Glutamatergic neuron (in vitro differentiated cells): ENCODE results near the gene PLEK. TPM values are rescaled to one million over a fixed set of nuclear protein-coding genes. Genes with fewer than 3 reads are reported as not detected.
"Not testable (repeated sequence)": the region's sequence is repeated elsewhere in the genome, so short reads cannot be mapped to it uniquely, and the experiment has no call there.

Experiments
- DNase-seq: peaks from one replicate; pipeline ENCODE4 v3.0.0; 2022
- H3K27ac Mint-ChIP-seq: one replicate; pipeline ENCODE4 v1.8.0; 2020; ENCODE audit warnings: mild to moderate bottlenecking, mixed read lengths, inconsistent platforms; ENCODE audit not compliant: unreplicated experiment
- H3K27me3 Mint-ChIP-seq: one replicate; pipeline ENCODE4 v1.8.0; 2020; ENCODE audit warnings: mild to moderate bottlenecking, moderate library complexity, mixed read lengths, inconsistent platforms; ENCODE audit not compliant: unreplicated experiment
- H3K36me3 Mint-ChIP-seq: one replicate; pipeline ENCODE4 v1.8.0; 2020; ENCODE audit warnings: mild to moderate bottlenecking, mixed read lengths, inconsistent platforms; ENCODE audit not compliant: unreplicated experiment
- H3K4me1 Mint-ChIP-seq: one replicate; pipeline ENCODE4 v1.8.0; 2020; ENCODE audit warnings: mild to moderate bottlenecking, low read depth, mixed read lengths, inconsistent platforms; ENCODE audit not compliant: unreplicated experiment
- H3K4me3 Mint-ChIP-seq: one replicate; pipeline ENCODE4 v1.8.0; 2020; ENCODE audit warnings: mild to moderate bottlenecking, mixed read lengths, inconsistent platforms; ENCODE audit not compliant: unreplicated experiment
- H3K9me3 Mint-ChIP-seq: one replicate; pipeline ENCODE4 v1.8.0; 2020; ENCODE audit warnings: mild to moderate bottlenecking, moderate library complexity, mixed read lengths, inconsistent platforms; ENCODE audit not compliant: unreplicated experiment
- CTCF ChIP-seq: fragments of 200-600 bp; sonication (generic); IDR thresholded peaks from one replicate; pipeline ENCODE4 v1.5.0; 2021; ENCODE audit not compliant: partially characterized antibody, unreplicated experiment
- total RNA-seq: library from RNA; stranded (reverse); fragmentation: NEBNext Ultra II Directional; extraction: Animal tissue kit (Norgen Biotek cat#: 25700); gene quantifications from one replicate; pipeline ENCODE4 v1.2.1, GENCODE V29; 2021; ENCODE audit not compliant: unreplicated experiment

Gene PLEK
- total RNA-seq, 1 donor from 2014 or later = not detected

- no peak for TF ChIP-seq CTCF
- no peak overlapping the region for H3K27ac Mint-ChIP-seq
- no peaks in the 10 kb centered on the region for H3K27me3 Mint-ChIP-seq
- H3K4me3 Mint-ChIP-seq = no peak overlapping the region
- peaks cover 2% of the 10 kb centered on the region for H3K9me3 Mint-ChIP-seq
- H3K36me3 Mint-ChIP-seq = no peaks in the 10 kb centered on the region
- DNase-seq = no peak
- H3K4me1 Mint-ChIP-seq = no peaks in the 10 kb centered on the region
Observed at GRCh38 chr2:68341583-68341982, 23.5 kb upstream of the PLEK start.

- Mint-ChIP-seq H3K36me3 (no peaks in the 10 kb centered on the region), H3K4me3 (no peak overlapping the region), H3K27me3 (no peaks in the 10 kb centered on the region), H3K4me1 (no peaks in the 10 kb centered on the region), H3K9me3 (peaks cover 2% of the 10 kb centered on the region), H3K27ac (no peak overlapping the region)
- no peak for DNase-seq
- no peak for TF ChIP-seq CTCF
Observed at GRCh38 chr2:68342470-68342869, 22.6 kb upstream of the PLEK start.

GRCh38 chr2:68344031-68344430 lies 21.1 kb upstream of the PLEK start:
- Mint-ChIP-seq H3K27me3 (no peaks in the 10 kb centered on the region), H3K27ac (no peak overlapping the region), H3K9me3 (no peaks in the 10 kb centered on the region), H3K4me3 (no peak overlapping the region), H3K4me1 (no peaks in the 10 kb centered on the region), H3K36me3 (no peaks in the 10 kb centered on the region)
- DNase-seq = no peak
- no peak for TF ChIP-seq CTCF

GRCh38 chr2:68345129-68345875 lies 19.8 kb upstream of the PLEK start:
- H3K27me3 Mint-ChIP-seq = no peaks in the 10 kb centered on the region
- H3K4me1 Mint-ChIP-seq = no peaks in the 10 kb centered on the region
- H3K4me3 Mint-ChIP-seq = no peak overlapping the region
- no peak for TF ChIP-seq CTCF
- no peak overlapping the region for H3K27ac Mint-ChIP-seq
- H3K9me3 Mint-ChIP-seq = no peaks in the 10 kb centered on the region
- H3K36me3 Mint-ChIP-seq = no peaks in the 10 kb centered on the region
- no peak for DNase-seq

GRCh38 chr2:68349091-68349490 lies 16.0 kb upstream of the PLEK start:
- DNase-seq, H3K9me3 Mint-ChIP-seq, H3K27me3 Mint-ChIP-seq: not testable (repeated sequence)

More at GRCh38 chr2:68349091-68349490, 16.0 kb upstream of the PLEK start:
- H3K27ac Mint-ChIP-seq, H3K4me1 Mint-ChIP-seq, H3K36me3 Mint-ChIP-seq, H3K4me3 Mint-ChIP-seq: not testable (repeated sequence)
